ENCODE measurements around the gene SLC38A6. TPM values are rescaled to one million over a fixed set of nuclear protein-coding genes. Genes with fewer than 3 reads are reported as not detected.
A peak's percentile ranks its signal among the peaks of the same experiment; 100 is the strongest.

Gene SLC38A6
- total RNA-seq, 1 experiment from 2014 or later, result 28.0 TPM

DNA sequence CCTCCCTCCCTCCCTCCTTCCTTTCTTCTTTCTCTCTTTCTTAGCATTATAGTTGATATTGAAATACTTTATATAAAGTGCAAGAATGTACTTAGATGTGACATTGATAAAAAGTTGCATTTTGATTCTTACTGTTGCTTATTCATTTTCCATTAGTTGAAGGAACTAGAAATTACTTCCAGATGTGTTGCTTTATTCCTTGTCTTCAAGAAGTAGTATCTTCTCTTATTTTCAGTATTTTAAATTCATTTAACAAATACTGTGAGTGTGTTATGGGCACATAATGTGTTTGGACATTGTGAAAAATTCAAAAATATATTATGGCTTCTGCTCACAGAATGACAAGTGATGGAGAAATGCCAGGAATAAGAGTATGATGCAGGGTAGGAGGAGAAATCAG is 45.7 kb upstream of the SLC38A6 start:
- Histone ChIP-seq H3K27ac (ENCODE audit: low read depth, low read length, poor library complexity, severe bottlenecking) (no peak overlapping the region), H3K4me3 (ENCODE audit: low read depth, low read length, poor library complexity, severe bottlenecking) (no peak overlapping the region), H3K9me3 (ENCODE audit: low read depth, low read length, poor library complexity, severe bottlenecking) (no peaks in the 10 kb centered on the region), H3K27me3 (replicated peaks; ENCODE audit: insufficient read depth, low read depth, low read length, poor library complexity) (no peaks in the 10 kb centered on the region), H3K4me1 (ENCODE audit: insufficient read depth, low read length, poor library complexity, severe bottlenecking) (peaks cover 6% of the 10 kb centered on the region), H3K36me3 (ENCODE audit: insufficient read depth, low read length, poor library complexity, severe bottlenecking) (no peaks in the 10 kb centered on the region)
- intact Hi-C loops (cut with micrococcal nuclease; ENCODE audit: unreplicated experiment), result no loop called here
- BruUV-seq (replicated peaks), result no TSS peak
- no peak for DNase-seq (ENCODE audit: low spot score)
- ChIA-PET POLR2A (ENCODE audit: low non-redundant PET) (no interaction called here), CTCF (no interaction called here)
- TF ChIP-seq, protein P1, sequence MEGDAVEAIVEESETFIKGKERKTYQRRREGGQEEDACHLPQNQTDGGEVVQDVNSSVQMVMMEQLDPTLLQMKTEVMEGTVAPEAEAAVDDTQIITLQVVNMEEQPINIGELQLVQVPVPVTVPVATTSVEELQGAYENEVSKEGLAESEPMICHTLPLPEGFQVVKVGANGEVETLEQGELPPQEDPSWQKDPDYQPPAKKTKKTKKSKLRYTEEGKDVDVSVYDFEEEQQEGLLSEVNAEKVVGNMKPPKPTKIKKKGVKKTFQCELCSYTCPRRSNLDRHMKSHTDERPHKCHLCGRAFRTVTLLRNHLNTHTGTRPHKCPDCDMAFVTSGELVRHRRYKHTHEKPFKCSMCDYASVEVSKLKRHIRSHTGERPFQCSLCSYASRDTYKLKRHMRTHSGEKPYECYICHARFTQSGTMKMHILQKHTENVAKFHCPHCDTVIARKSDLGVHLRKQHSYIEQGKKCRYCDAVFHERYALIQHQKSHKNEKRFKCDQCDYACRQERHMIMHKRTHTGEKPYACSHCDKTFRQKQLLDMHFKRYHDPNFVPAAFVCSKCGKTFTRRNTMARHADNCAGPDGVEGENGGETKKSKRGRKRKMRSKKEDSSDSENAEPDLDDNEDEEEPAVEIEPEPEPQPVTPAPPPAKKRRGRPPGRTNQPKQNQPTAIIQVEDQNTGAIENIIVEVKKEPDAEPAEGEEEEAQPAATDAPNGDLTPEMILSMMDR (conservative IDR thresholded peaks at IDR 0.05; ENCODE audit: low read depth, low read length), result no peak
- no peak for TF ChIP-seq EZH2 (IDR thresholded peaks at IDR 0.05; ENCODE audit: borderline replicate concordance, low read depth, low read length, poor library complexity, severe bottlenecking)

DNA sequence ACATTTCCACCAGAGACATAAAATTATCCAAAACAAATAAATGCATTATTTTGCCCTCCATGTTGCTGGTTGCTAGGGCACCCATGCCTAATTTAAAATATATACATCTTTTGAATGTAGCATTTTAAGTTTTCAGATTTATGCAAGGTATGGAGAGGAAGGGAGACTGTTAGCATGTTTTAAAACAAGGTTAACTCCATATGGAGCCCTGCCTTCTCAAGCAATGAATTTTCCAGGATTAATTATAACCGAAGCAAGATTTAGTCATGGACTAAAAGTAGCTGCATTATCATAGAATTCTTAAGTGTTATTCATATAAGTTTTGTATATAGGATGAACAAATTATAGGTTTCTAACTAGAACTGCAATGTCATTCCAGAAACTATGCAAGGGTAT is 37.4 kb upstream of the SLC38A6 start:
- intact Hi-C loops (cut with micrococcal nuclease; ENCODE audit: unreplicated experiment), result no loop called here
- no peak for TF ChIP-seq EZH2 (IDR thresholded peaks at IDR 0.05; ENCODE audit: borderline replicate concordance, low read depth, low read length, poor library complexity, severe bottlenecking)
- POLR2A ChIA-PET (ENCODE audit: low non-redundant PET), result no interaction called here
- Histone ChIP-seq H3K27ac (ENCODE audit: low read depth, low read length, poor library complexity, severe bottlenecking) (peak overlapping the region; percentile 71), H3K36me3 (ENCODE audit: insufficient read depth, low read length, poor library complexity, severe bottlenecking) (no peaks in the 10 kb centered on the region), H3K9me3 (ENCODE audit: low read depth, low read length, poor library complexity, severe bottlenecking) (no peaks in the 10 kb centered on the region), H3K27me3 (replicated peaks; ENCODE audit: insufficient read depth, low read depth, low read length, poor library complexity) (no peaks in the 10 kb centered on the region), H3K4me3 (ENCODE audit: low read depth, low read length, poor library complexity, severe bottlenecking) (no peak overlapping the region), H3K4me1 (ENCODE audit: insufficient read depth, low read length, poor library complexity, severe bottlenecking) (peaks cover 33% of the 10 kb centered on the region)
- no peak for DNase-seq (ENCODE audit: low spot score)
- no TSS peak for BruUV-seq (replicated peaks)
- CTCF ChIA-PET, result no interaction called here

DNA sequence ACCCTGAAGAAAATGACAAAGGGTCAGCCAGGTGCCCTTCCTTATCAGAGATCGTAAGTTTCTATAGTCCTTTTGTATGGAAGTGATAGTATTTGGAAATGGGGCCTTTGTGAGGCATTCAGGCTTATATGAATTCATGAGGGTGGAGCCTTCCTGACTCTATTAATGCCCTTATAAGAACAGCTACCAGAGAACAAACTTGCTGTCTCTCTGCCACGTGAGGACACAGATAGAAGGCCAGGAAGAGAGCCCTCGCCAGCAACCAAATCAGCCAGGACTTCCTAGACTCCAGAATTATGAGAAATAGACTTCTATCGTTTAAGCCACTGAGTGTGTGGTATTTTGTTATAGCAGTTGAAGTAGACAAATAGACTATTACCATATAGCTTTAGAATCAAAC is 36.8 kb upstream of the SLC38A6 start:
- ChIA-PET CTCF (no interaction called here), POLR2A (ENCODE audit: low non-redundant PET) (no interaction called here)
- Histone ChIP-seq H3K9me3 (ENCODE audit: low read depth, low read length, poor library complexity, severe bottlenecking) (no peaks in the 10 kb centered on the region), H3K4me1 (ENCODE audit: insufficient read depth, low read length, poor library complexity, severe bottlenecking) (peaks cover 33% of the 10 kb centered on the region), H3K27me3 (replicated peaks; ENCODE audit: insufficient read depth, low read depth, low read length, poor library complexity) (no peaks in the 10 kb centered on the region), H3K27ac (ENCODE audit: low read depth, low read length, poor library complexity, severe bottlenecking) (peak overlapping the region; percentile 71), H3K36me3 (ENCODE audit: insufficient read depth, low read length, poor library complexity, severe bottlenecking) (no peaks in the 10 kb centered on the region), H3K4me3 (ENCODE audit: low read depth, low read length, poor library complexity, severe bottlenecking) (no peak overlapping the region)
- DNase-seq (ENCODE audit: low spot score), result peak; percentile 64
- no TSS peak for BruUV-seq (replicated peaks)
- intact Hi-C loops (cut with micrococcal nuclease; ENCODE audit: unreplicated experiment), result no loop called here
- TF ChIP-seq, protein P1 (conservative IDR thresholded peaks at IDR 0.05; ENCODE audit: low read depth, low read length), result no peak
- no peak for TF ChIP-seq EZH2 (IDR thresholded peaks at IDR 0.05; ENCODE audit: borderline replicate concordance, low read depth, low read length, poor library complexity, severe bottlenecking)

DNA sequence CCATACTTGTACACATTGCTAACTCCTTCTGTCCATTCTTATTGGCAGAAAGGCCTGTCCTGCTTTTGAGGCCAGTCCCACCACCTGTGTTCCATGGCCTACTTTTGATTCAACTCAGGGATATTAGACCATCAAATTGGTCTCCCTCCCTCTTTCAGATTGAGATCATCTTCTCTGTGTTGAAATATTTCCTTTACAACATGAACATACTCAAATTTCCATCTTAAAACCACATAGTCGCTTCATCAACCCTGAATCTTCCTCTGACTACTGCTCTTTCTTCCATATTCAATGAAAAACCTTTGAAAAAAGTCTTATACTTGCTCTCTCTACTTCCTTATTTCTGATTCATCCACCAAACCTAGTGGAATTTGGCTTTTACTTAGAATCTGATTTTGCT is 35.1 kb upstream of the SLC38A6 start:
- no peak for TF ChIP-seq EZH2 (IDR thresholded peaks at IDR 0.05; ENCODE audit: borderline replicate concordance, low read depth, low read length, poor library complexity, severe bottlenecking)
- TF ChIP-seq, protein P1 (conservative IDR thresholded peaks at IDR 0.05; ENCODE audit: low read depth, low read length), result no peak
- Histone ChIP-seq H3K9me3 (ENCODE audit: low read depth, low read length, poor library complexity, severe bottlenecking) (no peaks in the 10 kb centered on the region), H3K4me3 (ENCODE audit: low read depth, low read length, poor library complexity, severe bottlenecking) (no peak overlapping the region), H3K27me3 (replicated peaks; ENCODE audit: insufficient read depth, low read depth, low read length, poor library complexity) (no peaks in the 10 kb centered on the region), H3K4me1 (ENCODE audit: insufficient read depth, low read length, poor library complexity, severe bottlenecking) (peaks cover 33% of the 10 kb centered on the region), H3K36me3 (ENCODE audit: insufficient read depth, low read length, poor library complexity, severe bottlenecking) (no peaks in the 10 kb centered on the region), H3K27ac (ENCODE audit: low read depth, low read length, poor library complexity, severe bottlenecking) (no peak overlapping the region)
- CTCF ChIA-PET, result no interaction called here
- BruUV-seq (replicated peaks), result no TSS peak
- DNase-seq (ENCODE audit: low spot score), result no peak
- POLR2A ChIA-PET (ENCODE audit: low non-redundant PET), result no interaction called here
- intact Hi-C loops (cut with micrococcal nuclease; ENCODE audit: unreplicated experiment), result no loop called here

Measured in A673 (cell line).